HCT116 (cell line): Measurements from ENCODE around the gene TM4SF4. TPM values are rescaled to one million over a fixed set of nuclear protein-coding genes. Genes with fewer than 3 reads are reported as not detected.

ENCODE experiments used
- ATAC-seq: fragments of 200-7000 bp; cut with Tn5 transposase; 2 replicates; pipeline ENCODE4 v1.9.1; 2020; ENCODE audit warnings: mild to moderate bottlenecking, moderate library complexity
- BruUV-seq: library from RNA; stranded (reverse); fragments of 400-500 nt; replicated peaks from 2 replicates; lab custom pipeline; 2021; lab: Mats Ljungman, UMichigan
- CTCF ChIA-PET: fragments of 300-600 bp; sonication (Branson Sonifier 250); formaldehyde crosslinking; loops from one replicate; lab custom pipeline; 2021; ENCODE audit warnings: antibody characterized with exemption; lab: Charles Lee
- POLR2A ChIA-PET: fragments of 300-600, 350-600 bp; sonication (Branson Sonifier 250); formaldehyde crosslinking; loops from one replicate; lab custom pipeline; 2021; ENCODE audit warnings: antibody characterized with exemption; lab: Charles Lee
- RAD21 ChIA-PET, 2 experiments: fragments of 300-600 bp; sonication (Branson Sonifier 250); formaldehyde crosslinking; loops; one replicate each; lab custom pipeline; 2023; ENCODE audit warnings: low total read pairs in 2 of 2; ENCODE audit not compliant: uncharacterized antibody in 2 of 2, unreplicated experiment in 2 of 2, low non-redundant PET in 1 of 2; lab: Charles Lee
- DNase-seq: peaks from one replicate; pipeline ENCODE4 v3.0.0-alpha.2; 2010; ENCODE audit warnings: low read depth, low spot score
- H2AFZ ChIP-seq: fragments of 200-600 bp; shearing (Covaris generic), sonication (generic); 2 replicates; pipeline ENCODE4 v1.6.1; 2017; ENCODE audit warnings: low read depth, mixed run types, mixed read lengths, antibody characterized with exemption, low read length; ENCODE audit not compliant: poor library complexity, severe bottlenecking
- H3K27ac ChIP-seq: 2 replicates; pipeline ENCODE4 v1.5.1; 2012; ENCODE audit warnings: low read depth, low read length
- H3K27me3 ChIP-seq: fragments of 200-600 bp; sonication (generic); 2 replicates; pipeline ENCODE4 v1.6.1; 2016; ENCODE audit warnings: mixed run types, low read length, mixed read lengths; ENCODE audit not compliant: insufficient read depth
- H3K36me3 ChIP-seq, 2 experiments: fragments of 200-500 bp in 1 of 2; fragments of 200-600 bp in 1 of 2; sonication (Bioruptor generic) in 1 of 2; sonication (generic) in 1 of 2; 2 replicates each; pipeline versions ENCODE4 v1.5.1 to v1.6.1; 2014 to 2016; ENCODE audit warnings: low read length in 2 of 2, inconsistent platforms in 1 of 2, mixed read lengths in 1 of 2, mixed run types in 1 of 2; ENCODE audit not compliant: insufficient read depth in 2 of 2, control insufficient read depth in 1 of 2
- H3K4me1 ChIP-seq, 2 experiments: fragments of 200-600 bp in 1 of 2; sonication (generic) in 1 of 2; 2 replicates each; pipeline versions ENCODE4 v1.5.1 to v1.6.1; 2012 to 2017; ENCODE audit warnings: low read length in 2 of 2, inconsistent platforms in 1 of 2, mild to moderate bottlenecking in 1 of 2, mixed read lengths in 1 of 2, mixed run types in 1 of 2, moderate library complexity in 1 of 2; ENCODE audit not compliant: insufficient read depth in 2 of 2, control insufficient read depth in 1 of 2
- H3K4me2 ChIP-seq: fragments of 200-600 bp; sonication (generic); 2 replicates; pipeline ENCODE4 v1.6.1; 2017; ENCODE audit warnings: mixed run types, low read length, mixed read lengths
- H3K4me3 ChIP-seq, 2 experiments: fragments of 200-600 bp in 1 of 2; sonication (generic) in 1 of 2; replicated peaks in 1 of 2; 2 replicates each; pipeline ENCODE4 v1.5.1; 2011 to 2016; ENCODE audit warnings: low read length in 2 of 2, control low read depth in 1 of 2, low read depth in 1 of 2, mild to moderate bottlenecking in 1 of 2, mixed read lengths in 1 of 2, mixed run types in 1 of 2
- H3K79me2 ChIP-seq: fragments of 200-600 bp; sonication (generic); 2 replicates; pipeline ENCODE4 v1.6.1; 2017; ENCODE audit warnings: mild to moderate bottlenecking, mixed run types, low read length, moderate library complexity, mixed read lengths; ENCODE audit not compliant: insufficient read depth
- H3K9ac ChIP-seq: fragments of 200-600 bp; sonication (generic); 2 replicates; pipeline ENCODE4 v1.6.1; 2016; ENCODE audit warnings: low read length, mixed read lengths
- H3K9me2 ChIP-seq: fragments of 200-600 bp; sonication (generic), shearing (Covaris generic); 2 replicates; pipeline ENCODE4 v1.6.1; 2017; ENCODE audit warnings: mixed run types, mild to moderate bottlenecking, moderate library complexity; ENCODE audit not compliant: insufficient read depth
- H3K9me3 ChIP-seq, 2 experiments: fragments of 200-500 bp in 1 of 2; fragments of 200-600 bp in 1 of 2; sonication (Bioruptor generic) in 1 of 2; sonication (generic) in 1 of 2; 2 replicates each; pipeline ENCODE4 v1.6.1; 2014 to 2017; ENCODE audit warnings: low read length in 2 of 2, mixed read lengths in 2 of 2, inconsistent platforms in 1 of 2, low read depth in 1 of 2, mild to moderate bottlenecking in 1 of 2, mixed run types in 1 of 2, moderate library complexity in 1 of 2; ENCODE audit not compliant: control insufficient read depth in 1 of 2, insufficient read depth in 1 of 2
- H4K20me1 ChIP-seq: fragments of 200-600 bp; sonication (generic), shearing (Covaris generic); 2 replicates; pipeline ENCODE4 v1.6.1; 2017; ENCODE audit warnings: mixed run types, mild to moderate bottlenecking, moderate library complexity; ENCODE audit not compliant: insufficient read depth
- ATF3 ChIP-seq: IDR thresholded peaks from 2 replicates; pipeline ENCODE4 v1.6.1; 2012
- CBX3 ChIP-seq: IDR thresholded peaks from 2 replicates; pipeline ENCODE4 v1.6.1; 2012; ENCODE audit warnings: low read depth
- CEBPB ChIP-seq: IDR thresholded peaks from 2 replicates; pipeline ENCODE4 v1.6.1; 2012; ENCODE audit warnings: low read depth
- CTCF ChIP-seq, 3 experiments: fragments of 200-600 bp in 1 of 3; sonication (generic) in 1 of 3; IDR thresholded peaks in 2 of 3; conservative IDR thresholded peaks in 1 of 3; 2 replicates each; pipeline ENCODE4 v1.5.1; 2012 to 2017; ENCODE audit warnings: low read depth in 2 of 3, low read length in 2 of 3, antibody characterized with exemption in 1 of 3, borderline replicate concordance in 1 of 3, control low read depth in 1 of 3, mild to moderate bottlenecking in 1 of 3, mixed read lengths in 1 of 3, mixed run types in 1 of 3, moderate library complexity in 1 of 3; ENCODE audit not compliant: insufficient read depth in 1 of 3
- EGR1 ChIP-seq: IDR thresholded peaks from 2 replicates; pipeline ENCODE4 v1.6.1; 2012; ENCODE audit warnings: low read depth
- ELF1 ChIP-seq: IDR thresholded peaks from 2 replicates; pipeline ENCODE4 v1.6.1; 2012; ENCODE audit warnings: low read depth, borderline replicate concordance
- EZH2 ChIP-seq: fragments of 200-600 bp; sonication (generic); IDR thresholded peaks from 2 replicates; pipeline ENCODE4 v1.6.1; 2017; ENCODE audit warnings: antibody characterized with exemption, mixed run types
- FOSL1 ChIP-seq: IDR thresholded peaks from 2 replicates; pipeline ENCODE4 v1.6.1; 2012; ENCODE audit warnings: low read depth
- POLR2A ChIP-seq: IDR thresholded peaks from 2 replicates; pipeline ENCODE4 v1.7.0; 2011; ENCODE audit warnings: borderline replicate concordance; ENCODE audit not compliant: insufficient read depth, insufficient read length; ENCODE audit errors: extremely low read depth
- RAD21 ChIP-seq: IDR thresholded peaks from 2 replicates; pipeline ENCODE4 v1.6.1; 2012; ENCODE audit warnings: low read depth, mild to moderate bottlenecking
- REST ChIP-seq: IDR thresholded peaks from 2 replicates; pipeline ENCODE4 v1.6.1; 2012; ENCODE audit warnings: low read depth
- SIN3A ChIP-seq: IDR thresholded peaks from 2 replicates; pipeline ENCODE4 v1.6.1; 2012; ENCODE audit warnings: low read depth
- SP1 ChIP-seq: IDR thresholded peaks from 2 replicates; pipeline ENCODE4 v1.6.1; 2012; ENCODE audit warnings: low read depth
- TCF7L2 ChIP-seq: IDR thresholded peaks from 2 replicates; pipeline ENCODE4 v1.7.0; 2011; ENCODE audit warnings: borderline replicate concordance, inconsistent platforms; ENCODE audit not compliant: insufficient read depth, insufficient read length; ENCODE audit errors: extremely low read depth
- ZBTB33 ChIP-seq: IDR thresholded peaks from 2 replicates; pipeline ENCODE4 v1.6.1; 2011; ENCODE audit warnings: mild to moderate bottlenecking, low read length, moderate library complexity; ENCODE audit not compliant: insufficient replicate concordance; ENCODE audit errors: extremely low read depth
- ZFX ChIP-seq: fragments of 450-650 bp; IDR thresholded peaks from 2 replicates; pipeline ENCODE4 v1.6.1; 2017
- ZNF274 ChIP-seq: fragments of 200-500 bp; sonication (Bioruptor generic); IDR thresholded peaks from 2 replicates; pipeline ENCODE4 v1.6.1; 2014; ENCODE audit warnings: mild to moderate bottlenecking, low read depth, low read length, inconsistent platforms
- intact Hi-C: fragments of 100-400 bp; cut with micrococcal nuclease; formaldehyde crosslinking; loops from 2 replicates; pipeline ENCODE4 v1.10.0; 2022
- total RNA-seq: library from RNA; stranded (reverse); gene quantifications from one replicate; pipeline ENCODE4 v1.2.1, GENCODE V29; 2021; ENCODE audit not compliant: unreplicated experiment

TM4SF4 gene
- total RNA-seq, 1 experiment from 2014 or later: 0.91 TPM

DNA sequence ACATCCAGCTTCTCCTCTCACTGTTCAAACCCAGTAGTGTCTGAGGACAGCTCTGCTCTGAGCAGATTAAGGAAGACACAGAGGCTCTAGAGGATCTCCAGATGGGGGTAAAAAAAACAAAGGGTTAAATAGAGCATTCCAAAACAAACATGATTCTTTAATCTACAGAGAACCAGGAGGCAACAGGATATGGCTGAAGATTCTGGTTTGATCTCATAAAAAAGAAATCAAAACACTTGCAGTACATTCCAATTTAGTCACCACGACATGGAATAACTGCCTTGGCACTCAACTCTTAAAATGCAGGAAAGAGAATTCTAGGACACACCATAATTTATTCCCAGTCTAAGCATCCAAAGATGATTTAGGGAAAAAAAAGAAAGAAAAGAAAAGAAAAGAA lies 32.0 kb downstream of the TM4SF4 start (continued):
- TF ChIP-seq ZFX: no peak
- TF ChIP-seq ATF3: no peak
- TF ChIP-seq POLR2A: no peak
- TF ChIP-seq EZH2: no peak

DNA sequence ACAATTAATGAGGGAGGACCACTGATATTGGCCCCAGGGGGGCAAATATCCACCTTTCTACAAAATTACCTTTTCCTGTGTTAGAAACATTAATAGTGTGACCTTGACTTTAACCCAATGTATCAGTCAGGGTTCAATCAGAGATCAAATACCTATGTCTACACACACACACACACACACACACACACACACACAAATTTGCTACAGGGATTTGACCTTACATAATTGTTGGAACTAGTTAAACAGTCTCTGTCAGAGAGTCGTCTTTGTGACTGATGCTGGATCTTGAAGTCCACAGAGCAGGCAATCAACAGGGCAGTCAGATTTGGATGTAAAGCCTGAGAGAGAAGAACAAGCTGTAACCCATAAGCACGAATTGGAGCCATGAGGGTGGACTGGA lies 32.5 kb downstream of the TM4SF4 start:
- Histone ChIP-seq H3K36me3 (no peaks in the 10 kb centered on the region), H3K79me2 (no peaks in the 10 kb centered on the region), H3K27me3 (no peaks in the 10 kb centered on the region), H3K4me2 (no peak overlapping the region), H3K27ac (no peak overlapping the region), H3K4me1 (no peaks in the 10 kb centered on the region), H2AFZ (no peak overlapping the region), H3K4me3 (no peak overlapping the region), H3K9me2 (no peaks in the 10 kb centered on the region), H3K9ac (no peak overlapping the region), H4K20me1 (no peaks in the 10 kb centered on the region), H3K9me3 (no peaks in the 10 kb centered on the region)
- no TSS peak for BruUV-seq
- no peak for DNase-seq
- ATAC-seq: no peak
- POLR2A ChIA-PET: no interaction called here
- RAD21 ChIA-PET: no interaction called here
- CTCF ChIA-PET: interaction anchor here (1.1 kb wide), 1 partner anchor 246 kb away, joined by 3 read pairs; no protein-coding TSS in a partner anchor
- intact Hi-C loops: no loop called here
- TF ChIP-seq RAD21 (no peak), SP1 (no peak), ELF1 (no peak), ZNF274 (no peak), CTCF (IDR thresholded peaks at IDR 0.05 in 2 of 3, conservative IDR thresholded peaks at IDR 0.05 in 1 of 3; ENCODE audit: borderline replicate concordance in 1 of 3, insufficient read depth in 1 of 3, low read depth in 2 of 3, low read length in 2 of 3) (no peak), CEBPB (no peak), REST (no peak), SIN3A (no peak), EZH2 (no peak), ATF3 (no peak), EGR1 (no peak), POLR2A (no peak), TCF7L2 (no peak), CBX3 (no peak), ZBTB33 (no peak), FOSL1 (no peak)
